LNCaP clone FGC (cell line): ENCODE measurements around the gene TAOK2.

Source experiments
- DNase-seq: peaks from one replicate; pipeline ENCODE4 v3.0.0-alpha.2; 2011; ENCODE audit warnings: low read depth
- H3K4me3 ChIP-seq: 2 replicates; pipeline ENCODE4 v1.5.1; 2011; ENCODE audit warnings: mild to moderate bottlenecking, low read depth, low read length, control low read depth
- CTCF ChIP-seq: IDR thresholded peaks from 2 replicates; pipeline ENCODE4 v1.5.1; 2012; ENCODE audit warnings: mild to moderate bottlenecking; ENCODE audit not compliant: control insufficient read depth, insufficient read depth; ENCODE audit errors: extremely low read depth

TAOK2 gene

GRCh38 chr16:29940656-29941055 is 33.0 kb upstream of the TAOK2 start:
- no peak for DNase-seq
- H3K4me3 ChIP-seq = no peak overlapping the region
- TF ChIP-seq CTCF = no peak

GRCh38 chr16:29943846-29944799 is 29.5 kb upstream of the TAOK2 start:
- no peak overlapping the region for H3K4me3 ChIP-seq
- peak; percentile 89 for DNase-seq

GRCh38 chr16:29947897-29948296 is 25.8 kb upstream of the TAOK2 start:
- DNase-seq = no peak
- no peak for TF ChIP-seq CTCF
- no peak overlapping the region for H3K4me3 ChIP-seq

More at GRCh38 chr16:29943846-29944799, 29.5 kb upstream of the TAOK2 start:
- peak; percentile 28 for TF ChIP-seq CTCF

- no peak for TF ChIP-seq CTCF
- DNase-seq = no peak
- H3K4me3 ChIP-seq = no peak overlapping the region
These were observed 22.7 kb upstream of the TAOK2 start for GRCh38 chr16:29950806-29951461.

GRCh38 chr16:29951625-29952365 is 21.9 kb upstream of the TAOK2 start:
- no peak for TF ChIP-seq CTCF
- DNase-seq = no peak
- H3K4me3 ChIP-seq = no peak overlapping the region

- DNase-seq = no peak
- no peak for TF ChIP-seq CTCF
- no peak overlapping the region for H3K4me3 ChIP-seq
These were observed 14.9 kb upstream of the TAOK2 start for GRCh38 chr16:29958756-29959155.
